Measurements from ENCODE around the gene PRR23C.

Gene PRR23C

DNA sequence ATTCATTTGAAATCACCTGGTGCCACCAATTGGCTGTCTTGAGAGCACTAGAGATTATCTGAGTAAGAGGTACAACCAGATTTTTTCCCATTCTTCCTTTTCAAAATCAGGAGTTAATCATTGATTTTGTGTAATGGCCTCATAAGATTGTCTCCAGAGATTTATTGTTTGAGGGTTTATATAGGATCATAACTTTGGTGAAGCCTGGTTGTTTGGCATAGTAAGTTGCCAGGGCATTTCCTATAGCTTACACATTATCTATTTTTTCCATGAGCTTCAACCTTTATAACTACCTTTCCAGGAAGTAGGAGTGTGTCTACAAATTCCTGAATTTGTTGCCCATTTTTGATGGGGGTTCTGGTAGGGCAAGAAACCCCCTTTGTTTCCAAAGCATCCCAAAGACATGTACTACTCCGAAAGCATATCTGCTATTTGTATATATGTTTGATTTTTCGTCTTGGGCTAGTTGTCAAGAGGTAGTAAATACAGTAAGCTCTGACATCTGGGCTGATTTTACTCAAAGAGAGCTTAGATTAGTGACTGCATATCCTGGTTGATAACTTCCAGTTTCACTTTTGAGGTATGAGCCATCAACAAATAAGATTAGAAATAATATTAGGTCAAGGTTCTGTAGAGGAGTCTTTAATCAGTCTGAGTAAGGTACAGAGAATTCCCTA lies 12.2 kb downstream of the PRR23C start:
- no peak for TF ChIP-seq FOXP2 (optimal IDR thresholded peaks at IDR 0.05; ENCODE audit: borderline replicate concordance, extremely low read depth, extremely low read length, insufficient read depth)
- TF ChIP-seq POLR2AphosphoS5 (IDR thresholded peaks at IDR 0.05; ENCODE audit: low read depth, low read length): no peak
- no peak for TF ChIP-seq TAF1 (IDR thresholded peaks at IDR 0.05; ENCODE audit: borderline replicate concordance, insufficient read depth, low read length)
- no peak for TF ChIP-seq SIN3A (IDR thresholded peaks at IDR 0.05; ENCODE audit: borderline replicate concordance, insufficient read depth, low read length)
- TF ChIP-seq REST (IDR thresholded peaks at IDR 0.05; ENCODE audit: insufficient read depth in 1 of 2, low read depth in 2 of 2, low read length in 2 of 2): no peak

DNA sequence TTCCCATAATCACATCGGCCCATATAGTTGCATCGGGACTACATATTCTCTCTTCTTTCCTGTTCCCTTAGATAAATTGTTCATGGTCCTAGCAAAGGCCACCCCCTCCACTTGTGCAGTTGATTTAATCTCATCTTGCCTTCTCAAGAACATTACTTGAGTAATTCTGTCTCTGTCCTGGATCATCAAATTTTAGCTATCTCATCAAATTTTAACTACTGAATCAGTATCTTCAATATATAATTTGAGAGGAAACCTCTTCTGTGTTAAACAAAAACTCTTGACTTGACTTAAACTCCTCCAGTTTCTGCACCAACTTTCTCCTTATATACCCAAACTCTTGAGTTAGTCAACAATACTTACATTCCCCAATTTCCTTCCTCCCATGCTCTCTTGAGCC lies 19.7 kb downstream of the PRR23C start:
- TF ChIP-seq SIN3A (IDR thresholded peaks at IDR 0.05; ENCODE audit: borderline replicate concordance, insufficient read depth, low read length) (no peak), TAF1 (IDR thresholded peaks at IDR 0.05; ENCODE audit: borderline replicate concordance, insufficient read depth, low read length) (no peak), FOXP2 (optimal IDR thresholded peaks at IDR 0.05; ENCODE audit: borderline replicate concordance, extremely low read depth, extremely low read length, insufficient read depth) (no peak), POLR2AphosphoS5 (IDR thresholded peaks at IDR 0.05; ENCODE audit: low read depth, low read length) (no peak), REST (IDR thresholded peaks at IDR 0.05; ENCODE audit: insufficient read depth in 1 of 2, low read depth in 2 of 2, low read length in 2 of 2) (no peak)

GRCh38 chr3:139020868-139021234 lies 23.8 kb downstream of the PRR23C start, which contains the start of gene PRR23B:
Gene PRR23B (minus strand): TSS chr3:139020926. CDS start chr3:139020661, 265 bp downstream.
- TF ChIP-seq POLR2AphosphoS5 (IDR thresholded peaks at IDR 0.05; ENCODE audit: low read depth, low read length) (no peak), SIN3A (IDR thresholded peaks at IDR 0.05; ENCODE audit: borderline replicate concordance, insufficient read depth, low read length) (no peak), REST (IDR thresholded peaks at IDR 0.05; ENCODE audit: insufficient read depth in 1 of 2, low read depth in 2 of 2, low read length in 2 of 2) (no peak), FOXP2 (optimal IDR thresholded peaks at IDR 0.05; ENCODE audit: borderline replicate concordance, extremely low read depth, extremely low read length, insufficient read depth) (no peak), TAF1 (IDR thresholded peaks at IDR 0.05; ENCODE audit: borderline replicate concordance, insufficient read depth, low read length) (no peak)

- no peak for TF ChIP-seq POLR2AphosphoS5 (IDR thresholded peaks at IDR 0.05; ENCODE audit: low read depth, low read length)
- TF ChIP-seq SIN3A (IDR thresholded peaks at IDR 0.05; ENCODE audit: borderline replicate concordance, insufficient read depth, low read length): no peak
- no peak for TF ChIP-seq FOXP2 (optimal IDR thresholded peaks at IDR 0.05; ENCODE audit: borderline replicate concordance, extremely low read depth, extremely low read length, insufficient read depth)
- no peak for TF ChIP-seq REST (IDR thresholded peaks at IDR 0.05; ENCODE audit: insufficient read depth in 1 of 2, low read depth in 2 of 2, low read length in 2 of 2)
- TF ChIP-seq TAF1 (IDR thresholded peaks at IDR 0.05; ENCODE audit: borderline replicate concordance, insufficient read depth, low read length): no peak
Observed at GRCh38 chr3:139020036-139020867, 24.4 kb downstream of the PRR23C start.
